Spleen (tissue), 7 donors: ENCODE results near the gene IRF6.

Experiments used
- POLR2A ChIP-seq, 3 donors: fragments of 450-650 bp; IDR thresholded peaks; one replicate each; pipeline ENCODE4 v1.5.1; 2017; ENCODE audit warnings: antibody characterized with exemption in 3 of 3, mild to moderate bottlenecking in 1 of 3
- POLR2AphosphoS5 ChIP-seq, 3 donors: sonication (generic); formaldehyde crosslinking; IDR thresholded peaks; one replicate each; pipeline ENCODE4 v1.5.1; 2017; ENCODE audit warnings: antibody characterized with exemption in 3 of 3
- TF ChIP-seq, protein P1 (sequence below), 11 experiments: fragments of 200-600 bp in 7 of 11; fragments of 450-650 bp in 4 of 11; sonication (generic) in 4 of 11; IDR thresholded peaks in 8 of 11; conservative IDR thresholded peaks in 3 of 11; 1 replicate in 7 of 11; 2 replicates in 4 of 11; pipeline versions ENCODE4 v1.4.0 to v1.8.0; 2016 to 2021; ENCODE audit warnings: antibody characterized with exemption in 11 of 11, inconsistent platforms in 4 of 11, mild to moderate bottlenecking in 1 of 11
- donor health status: DM: no; HTN: no; CAD: no; lungs with moderate emphysema.
- donor health status: DM: no; HTN: no; CAD: no.
- donor health status: DM: no; HTN: no; CAD: no.

DNA sequence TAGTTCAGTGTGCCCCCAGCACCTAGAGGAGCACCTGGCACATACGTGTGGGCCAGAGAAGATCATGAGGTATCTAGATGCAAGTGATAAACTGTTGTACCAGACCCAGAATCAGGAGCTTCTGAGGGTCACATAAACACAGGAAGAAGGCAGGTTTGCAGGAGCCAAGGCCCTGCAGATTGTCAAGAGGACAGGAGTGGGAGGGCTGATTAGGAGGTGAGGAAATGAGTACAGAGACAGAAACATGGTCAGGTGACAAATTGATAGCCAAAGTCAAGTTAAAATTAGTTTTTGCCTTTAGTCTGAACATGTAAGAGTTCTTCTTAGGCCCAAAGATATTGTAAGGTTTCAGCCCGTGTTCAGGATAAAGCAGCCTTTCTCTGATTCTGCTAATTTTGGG, 64.1 kb downstream of the IRF6 start:
- TF ChIP-seq POLR2AphosphoS5 (IDR thresholded peaks at IDR 0.05) (no peak), POLR2A (IDR thresholded peaks at IDR 0.05) (no peak)
- TF ChIP-seq, protein P1, sequence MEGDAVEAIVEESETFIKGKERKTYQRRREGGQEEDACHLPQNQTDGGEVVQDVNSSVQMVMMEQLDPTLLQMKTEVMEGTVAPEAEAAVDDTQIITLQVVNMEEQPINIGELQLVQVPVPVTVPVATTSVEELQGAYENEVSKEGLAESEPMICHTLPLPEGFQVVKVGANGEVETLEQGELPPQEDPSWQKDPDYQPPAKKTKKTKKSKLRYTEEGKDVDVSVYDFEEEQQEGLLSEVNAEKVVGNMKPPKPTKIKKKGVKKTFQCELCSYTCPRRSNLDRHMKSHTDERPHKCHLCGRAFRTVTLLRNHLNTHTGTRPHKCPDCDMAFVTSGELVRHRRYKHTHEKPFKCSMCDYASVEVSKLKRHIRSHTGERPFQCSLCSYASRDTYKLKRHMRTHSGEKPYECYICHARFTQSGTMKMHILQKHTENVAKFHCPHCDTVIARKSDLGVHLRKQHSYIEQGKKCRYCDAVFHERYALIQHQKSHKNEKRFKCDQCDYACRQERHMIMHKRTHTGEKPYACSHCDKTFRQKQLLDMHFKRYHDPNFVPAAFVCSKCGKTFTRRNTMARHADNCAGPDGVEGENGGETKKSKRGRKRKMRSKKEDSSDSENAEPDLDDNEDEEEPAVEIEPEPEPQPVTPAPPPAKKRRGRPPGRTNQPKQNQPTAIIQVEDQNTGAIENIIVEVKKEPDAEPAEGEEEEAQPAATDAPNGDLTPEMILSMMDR (IDR thresholded peaks at IDR 0.05 in 8 of 11, conservative IDR thresholded peaks at IDR 0.05 in 3 of 11), result no peak
